Upper lobe of right lung (tissue), 1 donor: Measurements from ENCODE around the gene TOMM6. TPM values are rescaled to one million over a fixed set of nuclear protein-coding genes. Genes with fewer than 3 reads are reported as not detected.

Experiments used
- ATAC-seq: fragments of 200-7000 bp; cut with Tn5 transposase; one replicate; pipeline ENCODE4 v1.9.1; 2020; ENCODE audit warnings: mild to moderate bottlenecking, moderate library complexity
- DNase-seq: peaks from one replicate; pipeline ENCODE4 v3.0.0-alpha.2; 2020
- H3K27ac ChIP-seq: fragments of 200-600 bp; one replicate; pipeline ENCODE4 v1.8.0; 2022
- H3K27me3 ChIP-seq: fragments of 200-600 bp; one replicate; pipeline ENCODE4 v1.8.0; 2022; ENCODE audit warnings: mild to moderate bottlenecking
- H3K36me3 ChIP-seq: fragments of 200-600 bp; one replicate; pipeline ENCODE4 v1.8.0; 2022
- H3K4me1 ChIP-seq: fragments of 200-600 bp; one replicate; pipeline ENCODE4 v1.8.0; 2022
- H3K4me3 ChIP-seq: fragments of 200-600 bp; one replicate; pipeline ENCODE4 v1.8.0; 2022; ENCODE audit warnings: mild to moderate bottlenecking
- H3K9me3 ChIP-seq: fragments of 200-600 bp; one replicate; pipeline ENCODE4 v1.8.0; 2022
- CTCF ChIP-seq: fragments of 200-600 bp; IDR thresholded peaks from one replicate; pipeline ENCODE4 v1.8.0; 2022; ENCODE audit warnings: antibody characterized with exemption
- intact Hi-C: fragments of 100-400 bp; cut with DNase I; formaldehyde crosslinking; loops from one replicate; pipeline ENCODE4 v1.11.0; 2022
- total RNA-seq: library from RNA; stranded (reverse); fragmentation: NEBNext Ultra II Directional; extraction: Animal tissue kit (Norgen Biotek cat#: 25700); gene quantifications from one replicate; pipeline ENCODE4 v1.2.1, GENCODE V29; 2021
- donor health status: DM: no; HTN: yes; CAD: no; lungs with severe emphysema.

TOMM6 gene
- total RNA-seq, 1 donor from 2014 or later, result 138 TPM

DNA sequence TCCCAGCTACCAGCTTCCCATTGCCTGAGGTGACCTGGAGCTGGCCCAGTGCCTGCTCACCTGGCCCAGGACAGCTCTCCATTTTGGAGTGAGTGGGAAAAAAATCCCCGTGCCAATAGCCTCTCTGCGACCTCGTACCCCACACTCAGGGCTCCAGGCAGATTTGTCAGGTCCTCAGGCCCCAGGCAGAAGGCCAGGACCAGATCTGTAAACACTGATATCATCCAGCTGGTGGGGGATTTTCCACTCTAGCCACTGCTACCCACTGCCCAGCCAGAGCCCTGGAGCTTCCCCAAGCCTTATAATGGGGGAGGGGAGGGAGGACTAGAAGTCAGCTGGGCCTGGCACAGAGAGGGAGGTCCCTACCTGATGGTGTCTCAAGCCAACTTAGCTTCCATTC is 39.0 kb upstream of the TOMM6 start:
- H3K27me3 ChIP-seq, result no peaks in the 10 kb centered on the region
- H3K4me1 ChIP-seq, result no peaks in the 10 kb centered on the region
- DNase-seq, result no peak
- no peak overlapping the region for H3K4me3 ChIP-seq
- no peaks in the 10 kb centered on the region for H3K9me3 ChIP-seq
- H3K27ac ChIP-seq, result peak overlapping the region; percentile 53
- TF ChIP-seq CTCF, result no peak
- ATAC-seq, result peak; percentile 26
- H3K36me3 ChIP-seq, result no peaks in the 10 kb centered on the region
- intact Hi-C loops, result no loop called here

GRCh38 chr6:41750374-41750773 is 37.1 kb upstream of the TOMM6 start:
- no peaks in the 10 kb centered on the region for H3K9me3 ChIP-seq
- DNase-seq (no peak), ATAC-seq (no peak)
- no peaks in the 10 kb centered on the region for H3K27me3 ChIP-seq
- no peaks in the 10 kb centered on the region for H3K4me1 ChIP-seq
- H3K36me3 ChIP-seq, result no peaks in the 10 kb centered on the region
- intact Hi-C loops, result no loop called here
- no peak for TF ChIP-seq CTCF
- H3K27ac ChIP-seq, result no peak overlapping the region
- no peak overlapping the region for H3K4me3 ChIP-seq

DNA sequence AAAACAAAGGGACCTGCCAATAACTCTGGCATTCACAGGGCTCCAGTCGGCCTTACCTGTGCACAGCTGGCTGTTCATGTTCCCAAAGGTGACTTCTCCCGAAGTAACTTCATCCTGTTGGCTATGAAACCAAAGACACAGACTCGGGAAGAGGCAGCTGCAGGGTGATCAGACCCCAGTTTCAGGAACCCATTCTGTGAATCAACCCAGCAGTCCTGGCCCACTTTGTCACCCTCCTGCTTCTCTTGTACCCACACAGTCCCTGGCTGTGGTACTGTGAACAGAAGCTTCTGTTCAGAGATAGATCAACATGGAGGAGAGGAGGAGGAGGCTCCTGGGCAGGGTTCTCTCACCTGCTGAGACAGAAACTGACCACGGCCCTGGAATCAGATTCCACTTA is 31.6 kb upstream of the TOMM6 start:
- Histone ChIP-seq H3K27ac (no peak overlapping the region), H3K27me3 (no peaks in the 10 kb centered on the region), H3K9me3 (no peaks in the 10 kb centered on the region), H3K4me1 (no peaks in the 10 kb centered on the region), H3K36me3 (no peaks in the 10 kb centered on the region), H3K4me3 (no peak overlapping the region)
- no peak for TF ChIP-seq CTCF
- ATAC-seq (no peak), DNase-seq (no peak)
- intact Hi-C loops, result no loop called here

DNA sequence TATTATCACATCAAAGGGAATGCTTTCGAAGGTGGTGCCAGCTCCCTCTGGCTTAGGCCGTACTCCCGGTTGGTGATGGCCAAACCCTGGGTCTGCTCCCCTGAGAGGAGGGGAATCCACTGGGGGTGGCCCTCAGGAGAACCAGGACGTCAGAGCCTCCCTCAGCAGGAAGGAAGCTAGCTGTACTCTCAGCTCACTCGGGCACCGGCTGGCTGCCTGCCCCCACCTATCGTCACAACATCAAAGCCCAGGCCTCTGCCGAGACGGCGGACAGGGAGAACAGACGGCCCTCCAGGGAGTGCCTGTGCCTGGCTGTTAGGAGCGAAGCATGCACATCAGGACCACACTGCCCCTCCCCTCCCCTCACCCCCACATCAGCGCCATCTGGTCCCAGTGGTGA is 31.1 kb upstream of the TOMM6 start:
- DNase-seq (no peak), ATAC-seq (peak; percentile 18)
- no peaks in the 10 kb centered on the region for H3K36me3 ChIP-seq
- no peaks in the 10 kb centered on the region for H3K9me3 ChIP-seq
- no peaks in the 10 kb centered on the region for H3K27me3 ChIP-seq
- H3K4me1 ChIP-seq, result no peaks in the 10 kb centered on the region
- H3K4me3 ChIP-seq, result no peak overlapping the region
- H3K27ac ChIP-seq, result no peak overlapping the region
- TF ChIP-seq CTCF, result no peak
- intact Hi-C loops, result no loop called here

DNA sequence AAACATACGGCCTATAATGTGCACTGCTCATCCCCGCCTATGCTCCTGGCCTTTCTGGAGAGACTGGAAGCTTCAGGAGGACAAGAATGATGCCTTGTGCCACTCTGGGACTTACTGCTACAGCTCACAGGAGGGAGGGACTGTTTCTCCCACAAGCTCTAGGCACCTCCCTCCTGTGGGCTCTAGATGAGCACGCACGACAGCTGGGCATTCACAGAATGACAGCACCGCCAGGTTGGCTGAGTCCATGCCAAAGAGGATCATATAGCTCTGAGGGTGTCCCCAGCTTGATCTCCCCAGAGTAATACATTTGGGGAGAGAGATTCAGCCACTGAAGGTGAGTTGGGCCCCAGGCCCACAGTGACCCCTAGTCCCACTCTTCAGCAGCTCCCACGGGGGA is 30.2 kb upstream of the TOMM6 start:
- no peak overlapping the region for H3K4me3 ChIP-seq
- intact Hi-C loops, result no loop called here
- H3K4me1 ChIP-seq, result no peaks in the 10 kb centered on the region
- ATAC-seq (no peak), DNase-seq (no peak)
- no peak for TF ChIP-seq CTCF
- no peaks in the 10 kb centered on the region for H3K27me3 ChIP-seq
- H3K9me3 ChIP-seq, result no peaks in the 10 kb centered on the region
- no peak overlapping the region for H3K27ac ChIP-seq
- no peaks in the 10 kb centered on the region for H3K36me3 ChIP-seq

GRCh38 chr6:41757931-41758640 is 29.4 kb upstream of the TOMM6 start:
- TF ChIP-seq CTCF, result no peak
- Histone ChIP-seq H3K27ac (no peak overlapping the region), H3K9me3 (no peaks in the 10 kb centered on the region), H3K27me3 (no peaks in the 10 kb centered on the region), H3K4me1 (no peaks in the 10 kb centered on the region), H3K4me3 (no peak overlapping the region), H3K36me3 (no peaks in the 10 kb centered on the region)
- ATAC-seq, result peak; percentile 21
- intact Hi-C loops, result no loop called here
- no peak for DNase-seq
